Astrocyte (in vitro differentiated cells and primary cell): ENCODE results near the gene SRSF1.

Experiments used
- CTCF ChIP-seq: IDR thresholded peaks from 2 replicates; pipeline ENCODE4 v1.5.1; 2011; ENCODE audit warnings: low read depth, mild to moderate bottlenecking, inconsistent platforms, low read length, moderate library complexity; ENCODE audit not compliant: insufficient read depth
- EZH2 ChIP-seq: IDR thresholded peaks from 2 replicates; pipeline ENCODE4 v1.6.1; 2012; ENCODE audit warnings: mild to moderate bottlenecking, low read length, inconsistent platforms; ENCODE audit not compliant: insufficient read depth

DNA sequence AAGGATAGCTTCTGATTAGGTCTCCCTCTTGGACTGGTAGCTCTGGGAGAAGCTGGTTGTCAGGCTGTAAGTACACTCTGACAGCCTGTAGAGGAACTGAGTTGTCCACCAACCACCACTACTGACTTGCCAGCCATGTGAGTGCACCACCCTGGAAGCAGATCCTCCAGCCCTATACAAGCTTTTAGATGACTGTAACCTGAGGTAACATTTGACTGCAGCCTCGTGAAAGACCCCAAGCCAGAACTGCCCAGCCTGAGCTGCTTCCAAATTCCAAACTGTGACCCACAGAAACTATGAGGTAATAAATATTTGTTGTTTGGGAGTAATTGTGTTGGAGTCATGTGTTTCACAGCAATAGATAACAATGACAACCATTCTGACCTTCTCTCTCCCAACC lies 45.4 kb upstream of the SRSF1 start:
- TF ChIP-seq CTCF (no peak), EZH2 (no peak)
